Activated T-helper 17 cell treated with anti-CD3 and anti-CD28 coated beads, Interleukin-2, amount 50 U/mL, for 72 hours (primary cell): ENCODE data around the gene AP1G1. TPM values are rescaled to one million over a fixed set of nuclear protein-coding genes. Genes with fewer than 3 reads are reported as not detected.
"Not testable (repeated sequence)": the region's sequence is repeated elsewhere in the genome, so short reads cannot be mapped to it uniquely, and the experiment has no call there.

ENCODE experiments used
- ATAC-seq: fragments of 150-1000 bp; cut with Tn5 transposase; replicated peaks from 2 replicates; pipeline ENCODE4 v1.10.0; 2021; ENCODE audit warnings: mild to moderate bottlenecking, moderate library complexity
- H3K27ac Mint-ChIP-seq: one replicate; pipeline ENCODE4 v1.8.0; 2022; ENCODE audit warnings: mixed read lengths
- H3K27me3 Mint-ChIP-seq: one replicate; pipeline ENCODE4 v1.8.0; 2022; ENCODE audit warnings: mixed read lengths
- H3K36me3 Mint-ChIP-seq: one replicate; pipeline ENCODE4 v1.8.0; 2022; ENCODE audit warnings: low read depth, mild to moderate bottlenecking, mixed read lengths
- H3K4me1 Mint-ChIP-seq: one replicate; pipeline ENCODE4 v1.8.0; 2022; ENCODE audit warnings: mixed read lengths
- H3K4me3 Mint-ChIP-seq: one replicate; pipeline ENCODE4 v1.8.0; 2022; ENCODE audit warnings: mild to moderate bottlenecking, mixed read lengths
- H3K9me3 Mint-ChIP-seq: one replicate; pipeline ENCODE4 v1.8.0; 2022; ENCODE audit warnings: mixed read lengths
- total RNA-seq, 2 donors: library from RNA; stranded (reverse); gene quantifications; one replicate each; pipeline ENCODE4 v1.2.3, GENCODE V29; 2022

Gene AP1G1
- total RNA-seq, 2 donors from 2014 or later, result 81.7 to 88.7 TPM

GRCh38 chr16:71789136-71789535 lies 19.5 kb downstream of the AP1G1 start:
- Mint-ChIP-seq H3K4me1 (peaks cover 15% of the 10 kb centered on the region), H3K4me3 (no peak overlapping the region), H3K36me3 (peaks cover 83% of the 10 kb centered on the region), H3K27me3 (no peaks in the 10 kb centered on the region), H3K27ac (no peak overlapping the region), H3K9me3 (no peaks in the 10 kb centered on the region)
- no peak for ATAC-seq

- Mint-ChIP-seq H3K4me1 (peaks cover 15% of the 10 kb centered on the region), H3K27ac (no peak overlapping the region), H3K36me3 (peaks cover 83% of the 10 kb centered on the region), H3K9me3 (no peaks in the 10 kb centered on the region), H3K27me3 (no peaks in the 10 kb centered on the region), H3K4me3 (no peak overlapping the region)
- ATAC-seq, result no peak
Measured at GRCh38 chr16:71788578-71788977, 20.1 kb downstream of the AP1G1 start.

GRCh38 chr16:71785143-71785542 lies 23.5 kb downstream of the AP1G1 start:
- not testable (repeated sequence) for H3K27me3 Mint-ChIP-seq, H3K4me1 Mint-ChIP-seq, H3K9me3 Mint-ChIP-seq, H3K27ac Mint-ChIP-seq, H3K4me3 Mint-ChIP-seq, ATAC-seq
- peaks cover 79% of the 10 kb centered on the region for H3K36me3 Mint-ChIP-seq

GRCh38 chr16:71784093-71784492 lies 24.5 kb downstream of the AP1G1 start:
- H3K27me3 Mint-ChIP-seq, result no peaks in the 10 kb centered on the region
- H3K4me1 Mint-ChIP-seq, result peaks cover 4% of the 10 kb centered on the region
- no peaks in the 10 kb centered on the region for H3K9me3 Mint-ChIP-seq

GRCh38 chr16:71781741-71782140 lies 26.9 kb downstream of the AP1G1 start:
- Mint-ChIP-seq H3K36me3 (peaks cover 76% of the 10 kb centered on the region), H3K27ac (no peak overlapping the region), H3K9me3 (no peaks in the 10 kb centered on the region), H3K27me3 (no peaks in the 10 kb centered on the region), H3K4me1 (peaks cover 9% of the 10 kb centered on the region), H3K4me3 (no peak overlapping the region)
- no peak for ATAC-seq

More at GRCh38 chr16:71784093-71784492, 24.5 kb downstream of the AP1G1 start:
- ATAC-seq, result no peak
- H3K36me3 Mint-ChIP-seq, result peaks cover 76% of the 10 kb centered on the region
- H3K4me3 Mint-ChIP-seq, result no peak overlapping the region
- no peak overlapping the region for H3K27ac Mint-ChIP-seq

GRCh38 chr16:71780521-71781089 lies 28.0 kb downstream of the AP1G1 start:
- Mint-ChIP-seq H3K4me3 (no peak overlapping the region), H3K9me3 (no peaks in the 10 kb centered on the region), H3K4me1 (peaks cover 14% of the 10 kb centered on the region), H3K27ac (no peak overlapping the region), H3K36me3 (peaks cover 78% of the 10 kb centered on the region), H3K27me3 (no peaks in the 10 kb centered on the region)
- ATAC-seq, result no peak

- no peak overlapping the region for H3K4me3 Mint-ChIP-seq
- no peaks in the 10 kb centered on the region for H3K9me3 Mint-ChIP-seq
- peaks cover 81% of the 10 kb centered on the region for H3K36me3 Mint-ChIP-seq
- H3K27me3 Mint-ChIP-seq, result no peaks in the 10 kb centered on the region
- no peak for ATAC-seq
- H3K27ac Mint-ChIP-seq, result no peak overlapping the region
- H3K4me1 Mint-ChIP-seq, result peaks cover 14% of the 10 kb centered on the region
Measured at GRCh38 chr16:71778780-71779179, 29.9 kb downstream of the AP1G1 start.

GRCh38 chr16:71777329-71777728 lies 31.3 kb downstream of the AP1G1 start:
- peak overlapping the region; percentile 10 for H3K4me3 Mint-ChIP-seq
- H3K9me3 Mint-ChIP-seq, result no peaks in the 10 kb centered on the region
- peaks cover 86% of the 10 kb centered on the region for H3K36me3 Mint-ChIP-seq
- H3K4me1 Mint-ChIP-seq, result peaks cover 14% of the 10 kb centered on the region
- H3K27me3 Mint-ChIP-seq, result no peaks in the 10 kb centered on the region
- no peak for ATAC-seq
- peak overlapping the region; percentile 74 for H3K27ac Mint-ChIP-seq

DNA sequence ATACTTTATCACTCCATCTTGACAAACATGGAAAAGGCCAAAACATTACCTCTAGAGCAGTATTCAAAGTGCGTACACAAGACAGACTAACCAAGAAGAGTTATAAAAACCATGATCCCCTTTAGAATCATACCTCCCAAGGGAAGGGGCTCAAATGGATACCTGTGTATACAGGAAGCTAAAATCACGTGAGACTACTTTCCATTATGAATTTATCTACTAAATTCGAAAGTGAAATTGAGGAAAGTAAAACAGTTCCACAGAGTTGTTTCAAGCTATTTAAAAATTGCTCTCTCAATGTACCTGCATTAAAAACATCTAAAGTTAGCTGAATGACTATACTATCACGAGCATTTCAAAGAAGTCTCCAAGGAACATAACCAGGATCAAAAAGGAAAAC lies 32.7 kb downstream of the AP1G1 start:
- Mint-ChIP-seq H3K27me3 (no peaks in the 10 kb centered on the region), H3K36me3 (peaks cover 90% of the 10 kb centered on the region), H3K27ac (peak overlapping the region; percentile 61), H3K9me3 (no peaks in the 10 kb centered on the region), H3K4me1 (peaks cover 10% of the 10 kb centered on the region), H3K4me3 (peak overlapping the region; percentile 55)
- ATAC-seq, result peak; percentile 55

- Mint-ChIP-seq H3K9me3 (no peaks in the 10 kb centered on the region), H3K27me3 (no peaks in the 10 kb centered on the region), H3K27ac (no peak overlapping the region), H3K4me3 (no peak overlapping the region), H3K4me1 (peaks cover 16% of the 10 kb centered on the region), H3K36me3 (peaks cover 99% of the 10 kb centered on the region)
- no peak for ATAC-seq
Measured at GRCh38 chr16:71771571-71771970, 37.1 kb downstream of the AP1G1 start.

DNA sequence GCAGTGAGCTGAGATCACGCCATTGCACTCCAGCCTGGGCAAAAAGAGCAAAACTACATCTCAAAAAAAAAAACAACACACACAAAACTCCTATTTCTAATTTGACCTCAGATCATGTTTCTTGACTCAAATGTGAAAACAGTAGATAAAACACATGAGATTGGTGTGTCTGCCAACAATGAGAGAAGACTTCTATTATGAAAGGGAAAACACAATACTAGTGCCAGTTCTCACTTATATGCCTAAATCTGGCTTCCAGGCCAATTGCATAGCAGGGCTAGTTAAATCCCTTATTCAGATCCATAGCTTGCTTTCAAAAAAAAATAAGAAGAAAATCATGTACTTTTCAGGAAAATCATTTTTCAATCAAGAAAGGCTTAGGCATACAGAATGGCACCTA lies 39.4 kb downstream of the AP1G1 start:
- H3K4me1 Mint-ChIP-seq, result peaks cover 17% of the 10 kb centered on the region
- H3K27me3 Mint-ChIP-seq, result no peaks in the 10 kb centered on the region
- H3K9me3 Mint-ChIP-seq, result no peaks in the 10 kb centered on the region
- H3K4me3 Mint-ChIP-seq, result no peak overlapping the region
- H3K36me3 Mint-ChIP-seq, result peaks cover 99% of the 10 kb centered on the region
- H3K27ac Mint-ChIP-seq, result no peak overlapping the region
- no peak for ATAC-seq

GRCh38 chr16:71767060-71767900 lies 41.4 kb downstream of the AP1G1 start:
- no peak overlapping the region for H3K4me3 Mint-ChIP-seq
- no peaks in the 10 kb centered on the region for H3K9me3 Mint-ChIP-seq
- peaks cover 100% of the 10 kb centered on the region for H3K36me3 Mint-ChIP-seq
- peak overlapping the region; percentile 57 for H3K27ac Mint-ChIP-seq
- peaks cover 17% of the 10 kb centered on the region for H3K4me1 Mint-ChIP-seq
- H3K27me3 Mint-ChIP-seq, result no peaks in the 10 kb centered on the region
- ATAC-seq, result no peak

DNA sequence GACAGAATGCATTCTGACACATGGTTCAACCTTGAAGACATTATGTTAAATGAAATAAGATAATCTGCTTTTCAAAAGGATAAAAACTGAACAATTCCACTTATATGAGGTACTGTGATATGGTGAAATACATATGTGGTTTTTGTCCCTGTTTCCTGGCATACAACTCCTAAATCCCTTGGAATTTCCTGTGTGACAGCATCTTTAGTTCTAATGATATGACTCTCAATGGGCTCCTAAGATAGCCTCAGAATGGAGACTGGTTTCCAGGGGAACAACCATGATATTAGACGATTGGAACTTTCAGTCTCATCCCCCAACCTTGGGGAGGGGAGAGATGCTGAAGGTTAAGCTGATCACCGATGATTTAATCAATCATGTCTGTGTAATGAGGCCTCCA lies 46.4 kb downstream of the AP1G1 start:
- Mint-ChIP-seq H3K4me1 (peaks cover 12% of the 10 kb centered on the region), H3K27ac (no peak overlapping the region), H3K27me3 (no peaks in the 10 kb centered on the region), H3K36me3 (peaks cover 99% of the 10 kb centered on the region), H3K4me3 (no peak overlapping the region), H3K9me3 (no peaks in the 10 kb centered on the region)
- no peak for ATAC-seq

DNA sequence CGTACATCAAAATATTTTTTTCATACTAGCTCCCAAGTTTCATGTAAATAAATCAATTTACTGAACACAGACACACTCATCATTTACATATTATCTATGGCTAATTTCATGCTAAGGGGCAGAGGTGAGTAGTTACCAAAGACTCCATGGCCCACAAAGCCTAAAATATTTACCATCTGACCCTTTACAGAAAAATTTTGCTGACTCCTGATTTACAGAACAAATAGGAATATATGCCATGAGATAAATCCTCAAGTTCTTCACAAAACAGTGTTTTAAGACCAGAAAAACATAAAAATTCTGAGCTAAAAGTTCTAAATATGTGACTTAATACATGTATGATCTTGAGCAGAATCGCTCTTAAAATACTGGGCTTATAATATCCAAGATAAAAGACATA lies 47.5 kb downstream of the AP1G1 start:
- Mint-ChIP-seq H3K9me3 (no peaks in the 10 kb centered on the region), H3K4me1 (peaks cover under 1% of the 10 kb centered on the region), H3K36me3 (peaks cover 99% of the 10 kb centered on the region), H3K27me3 (no peaks in the 10 kb centered on the region), H3K27ac (no peak overlapping the region), H3K4me3 (no peak overlapping the region)
- no peak for ATAC-seq

- Mint-ChIP-seq H3K27ac (peak overlapping the region; percentile 50), H3K36me3 (peaks cover 99% of the 10 kb centered on the region), H3K9me3 (no peaks in the 10 kb centered on the region), H3K4me3 (no peak overlapping the region), H3K27me3 (no peaks in the 10 kb centered on the region), H3K4me1 (peaks cover 5% of the 10 kb centered on the region)
- peak; percentile 56 for ATAC-seq
Measured at GRCh38 chr16:71758293-71758760, 50.3 kb downstream of the AP1G1 start.
